Effector memory CD4-positive, alpha-beta T cell (primary cell): ENCODE results near the gene PICK1.

Source experiments
- DNase-seq, 3 donors: peaks; one replicate each; pipeline ENCODE4 v3.0.0-alpha.2; 2020
- H3K27ac ChIP-seq: 2 replicates; pipeline ENCODE4 v1.7.0; 2013; ENCODE audit warnings: mild to moderate bottlenecking, low read length, moderate library complexity; ENCODE audit not compliant: insufficient read depth, poor library complexity, severe bottlenecking
- H3K27me3 ChIP-seq: replicated peaks from 2 replicates; pipeline ENCODE4 v1.7.0; 2013; ENCODE audit warnings: mild to moderate bottlenecking, low read length; ENCODE audit not compliant: insufficient read depth, control insufficient read depth, poor library complexity, severe bottlenecking
- H3K36me3 ChIP-seq: 2 replicates; pipeline ENCODE4 v1.7.0; 2013; ENCODE audit warnings: mild to moderate bottlenecking, low read length, moderate library complexity; ENCODE audit not compliant: control insufficient read depth, insufficient read depth
- H3K4me1 ChIP-seq: 2 replicates; pipeline ENCODE4 v1.7.0; 2013; ENCODE audit warnings: low read length, mild to moderate bottlenecking; ENCODE audit not compliant: control insufficient read depth, insufficient read depth, poor library complexity, severe bottlenecking
- H3K4me3 ChIP-seq: 2 replicates; pipeline ENCODE4 v1.7.0; 2013; ENCODE audit warnings: low read length, low read depth, mild to moderate bottlenecking; ENCODE audit not compliant: insufficient read depth, poor library complexity, severe bottlenecking
- H3K9me3 ChIP-seq: 2 replicates; pipeline ENCODE4 v1.7.0; 2013; ENCODE audit warnings: mild to moderate bottlenecking, low read length, moderate library complexity; ENCODE audit not compliant: control insufficient read depth

The PICK1 gene

GRCh38 chr22:38120359-38121110 lies 63.3 kb downstream of the PICK1 start:
- no peak for DNase-seq
- Histone ChIP-seq H3K9me3 (no peaks in the 10 kb centered on the region), H3K27ac (no peak overlapping the region), H3K4me3 (no peak overlapping the region), H3K4me1 (no peaks in the 10 kb centered on the region), H3K27me3 (no peaks in the 10 kb centered on the region), H3K36me3 (peaks cover 4% of the 10 kb centered on the region)

GRCh38 chr22:38122616-38123015 lies 65.4 kb downstream of the PICK1 start:
- no peak for DNase-seq
- Histone ChIP-seq H3K27ac (no peak overlapping the region), H3K4me3 (no peak overlapping the region), H3K27me3 (no peaks in the 10 kb centered on the region), H3K36me3 (peaks cover 20% of the 10 kb centered on the region), H3K4me1 (no peaks in the 10 kb centered on the region), H3K9me3 (no peaks in the 10 kb centered on the region)

DNA sequence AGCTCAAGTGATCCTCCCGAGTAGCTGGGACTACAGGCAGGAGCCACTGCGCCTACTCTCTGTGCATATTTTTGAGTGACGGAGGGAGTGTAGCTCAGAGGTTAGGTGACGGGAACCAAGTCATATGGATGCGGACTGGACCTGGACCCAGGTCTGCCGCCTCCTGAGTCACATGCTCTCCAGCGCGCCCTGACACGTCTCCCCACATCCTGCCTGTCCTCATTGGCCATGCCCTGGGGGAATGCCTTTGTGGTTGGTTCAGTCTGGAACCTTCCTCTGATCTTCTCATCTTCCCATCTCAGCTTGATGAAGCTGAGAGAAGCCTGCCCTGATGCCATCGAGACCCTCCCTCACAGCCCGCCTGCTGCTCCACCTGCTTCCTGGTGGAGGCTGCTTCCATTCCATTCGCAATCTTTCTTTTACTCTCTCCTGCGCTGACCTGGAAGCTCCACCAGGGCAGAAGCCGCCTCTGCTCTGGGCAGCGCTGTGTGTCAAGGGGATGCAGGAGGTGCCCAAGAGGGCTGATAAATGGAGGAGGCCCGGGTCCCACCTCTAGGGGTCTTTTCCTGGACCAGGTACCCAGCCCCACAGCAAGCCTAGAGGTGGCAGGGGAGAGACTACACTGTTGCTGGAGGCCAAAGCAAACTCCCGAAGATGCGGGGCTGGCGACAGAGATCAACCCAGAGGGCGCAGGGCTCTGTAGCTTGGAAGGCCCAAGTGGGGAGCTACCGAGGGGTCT lies 67.2 kb downstream of the PICK1 start:
- Histone ChIP-seq H3K27me3 (no peaks in the 10 kb centered on the region), H3K4me3 (no peak overlapping the region), H3K36me3 (peaks cover 36% of the 10 kb centered on the region), H3K9me3 (no peaks in the 10 kb centered on the region), H3K27ac (no peak overlapping the region), H3K4me1 (no peaks in the 10 kb centered on the region)
- DNase-seq = no peak

DNA sequence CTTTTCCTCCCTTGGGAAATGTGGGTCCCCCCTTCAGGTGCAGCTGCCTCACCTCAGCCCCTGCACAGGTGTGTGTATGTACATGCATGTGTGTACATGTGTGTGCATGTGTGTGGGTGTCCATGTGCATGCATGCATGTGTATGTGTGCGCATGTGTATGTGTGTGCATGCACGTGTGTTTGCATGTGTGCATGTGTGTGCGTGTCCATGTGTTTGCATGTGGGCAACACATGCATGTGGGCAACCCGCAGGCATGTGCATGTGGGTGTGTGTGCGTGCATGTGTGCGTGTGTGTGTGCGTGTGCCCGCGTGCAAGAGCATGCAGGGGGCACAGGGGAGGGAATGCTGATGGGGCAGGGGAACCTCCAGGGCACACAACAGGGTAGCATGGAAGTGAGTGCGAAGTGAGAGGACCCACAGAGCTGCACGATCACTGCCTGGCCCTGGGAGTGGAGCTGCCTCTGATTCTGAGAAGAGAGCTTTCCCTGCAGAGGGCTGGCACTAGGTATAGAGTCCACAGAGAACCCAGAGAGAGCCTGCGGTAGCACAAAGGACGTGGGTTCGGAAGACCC lies 67.9 kb downstream of the PICK1 start:
- no peak for DNase-seq
- no peak overlapping the region for H3K27ac ChIP-seq
- H3K4me1 ChIP-seq = no peaks in the 10 kb centered on the region
- H3K36me3 ChIP-seq = peaks cover 42% of the 10 kb centered on the region
- H3K4me3 ChIP-seq = no peak overlapping the region
- no peaks in the 10 kb centered on the region for H3K27me3 ChIP-seq
- no peaks in the 10 kb centered on the region for H3K9me3 ChIP-seq
